ENCODE results near the gene TMEM119. TPM values are rescaled to one million over a fixed set of nuclear protein-coding genes. Genes with fewer than 3 reads are reported as not detected.
A peak's percentile ranks its signal among the peaks of the same experiment; 100 is the strongest.
"Not testable (repeated sequence)": the region's sequence is repeated elsewhere in the genome, so short reads cannot be mapped to it uniquely, and the experiment has no call there.

The TMEM119 gene
- total RNA-seq, 2 experiments from 2014 or later: 0.16 to 0.20 TPM

DNA sequence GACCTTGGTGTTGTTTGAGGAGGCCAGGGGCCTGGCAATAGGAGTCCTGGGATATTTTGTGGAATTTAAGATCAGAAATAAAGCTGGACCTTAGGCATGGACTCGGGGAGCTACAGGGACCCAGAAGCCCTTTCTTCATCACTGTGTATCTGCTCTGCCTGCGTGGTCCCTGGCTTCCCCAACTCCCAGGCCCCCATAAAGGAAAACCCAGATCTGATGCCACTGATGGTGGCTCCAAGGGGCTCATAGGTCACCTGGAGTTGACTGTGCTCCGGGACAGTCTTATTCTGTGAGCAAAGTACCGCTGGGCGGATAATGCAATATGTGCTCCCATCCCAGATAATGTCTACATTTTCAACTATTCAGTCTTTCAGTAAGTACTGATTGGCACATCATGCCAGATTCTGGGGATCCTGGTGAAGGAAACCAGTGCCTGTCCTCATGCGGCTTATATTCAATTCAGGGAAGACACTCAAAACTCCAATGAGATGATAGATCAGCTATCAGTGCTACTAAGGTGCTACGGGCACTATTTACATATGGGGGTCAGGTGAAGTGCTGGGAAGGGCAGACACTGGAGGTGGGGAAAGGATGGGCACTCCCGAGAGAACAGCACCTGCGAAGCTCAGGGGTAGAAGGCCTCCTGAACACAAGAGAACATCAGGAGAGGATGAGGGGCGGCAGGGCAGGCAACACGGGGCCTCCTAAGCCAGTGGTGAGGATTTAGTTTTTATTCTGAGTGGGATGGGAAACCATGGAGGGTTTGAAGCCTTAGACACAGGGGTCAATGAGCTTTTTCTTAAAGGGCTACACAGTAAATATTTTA is 41.3 kb upstream of the TMEM119 start:
- Mint-ChIP-seq H3K36me3 (peaks cover 3% of the 10 kb centered on the region), H3K27me3 (no peaks in the 10 kb centered on the region), H3K4me3 (no peak overlapping the region), H3K4me1 (peaks cover 39% of the 10 kb centered on the region), H3K9me3 (ENCODE audit: low read depth) (no peaks in the 10 kb centered on the region), H3K27ac (no peak overlapping the region)
- DNase-seq: no peak
- ATAC-seq: no peak
- CTCF ChIA-PET: interaction anchor here (0.9 to 3.1 kb wide), 7 partner anchors 11 to 164 kb away, joined by 3 to 17 read pairs (median 3); no protein-coding TSS in a partner anchor

DNA sequence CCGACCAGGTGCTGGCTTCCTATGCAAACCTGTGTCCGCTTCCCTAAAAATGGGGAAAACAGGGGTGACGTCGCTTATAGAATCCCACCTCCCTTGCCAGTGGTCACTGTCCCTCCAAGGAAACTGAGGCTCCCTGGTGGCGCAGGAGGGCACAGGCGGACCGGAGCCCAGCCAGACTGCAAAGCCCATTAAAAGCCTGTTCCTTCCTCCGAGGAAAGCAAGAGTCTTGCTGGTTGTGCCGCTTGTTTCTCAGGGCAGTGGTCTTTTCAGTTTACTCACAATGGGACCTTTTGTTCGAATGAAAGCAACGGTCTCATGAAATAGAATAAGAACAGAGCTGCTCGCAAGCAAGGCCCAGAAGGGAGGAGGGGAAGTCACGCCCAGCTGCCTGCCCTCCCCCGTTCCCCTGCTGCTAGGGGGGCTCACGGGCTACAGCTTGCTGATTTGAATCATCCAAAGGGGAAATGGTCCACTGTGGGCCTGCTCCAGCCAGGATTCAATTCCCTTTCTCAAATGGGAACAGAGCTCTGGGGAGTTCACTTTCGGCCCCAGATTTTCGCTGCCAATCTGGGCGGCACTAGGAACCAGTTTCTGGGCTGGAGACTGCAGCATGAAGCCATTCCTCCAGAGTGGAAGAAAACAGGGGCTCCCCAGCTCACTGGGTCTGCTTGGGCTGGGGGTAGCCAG is 40.4 kb upstream of the TMEM119 start:
- no peaks in the 10 kb centered on the region for H3K9me3 Mint-ChIP-seq (ENCODE audit: low read depth)
- H3K27ac Mint-ChIP-seq: no peak overlapping the region
- H3K36me3 Mint-ChIP-seq: peaks cover 5% of the 10 kb centered on the region
- DNase-seq (no peak), ATAC-seq (no peak)
- H3K4me1 Mint-ChIP-seq: peaks cover 44% of the 10 kb centered on the region
- H3K4me3 Mint-ChIP-seq: no peak overlapping the region
- H3K27me3 Mint-ChIP-seq: no peaks in the 10 kb centered on the region
- CTCF ChIA-PET: interaction anchor here (0.9 to 5.9 kb wide), 4 partner anchors 21 to 312 kb away, joined by 3 to 37 read pairs (median 4); no protein-coding TSS in a partner anchor

DNA sequence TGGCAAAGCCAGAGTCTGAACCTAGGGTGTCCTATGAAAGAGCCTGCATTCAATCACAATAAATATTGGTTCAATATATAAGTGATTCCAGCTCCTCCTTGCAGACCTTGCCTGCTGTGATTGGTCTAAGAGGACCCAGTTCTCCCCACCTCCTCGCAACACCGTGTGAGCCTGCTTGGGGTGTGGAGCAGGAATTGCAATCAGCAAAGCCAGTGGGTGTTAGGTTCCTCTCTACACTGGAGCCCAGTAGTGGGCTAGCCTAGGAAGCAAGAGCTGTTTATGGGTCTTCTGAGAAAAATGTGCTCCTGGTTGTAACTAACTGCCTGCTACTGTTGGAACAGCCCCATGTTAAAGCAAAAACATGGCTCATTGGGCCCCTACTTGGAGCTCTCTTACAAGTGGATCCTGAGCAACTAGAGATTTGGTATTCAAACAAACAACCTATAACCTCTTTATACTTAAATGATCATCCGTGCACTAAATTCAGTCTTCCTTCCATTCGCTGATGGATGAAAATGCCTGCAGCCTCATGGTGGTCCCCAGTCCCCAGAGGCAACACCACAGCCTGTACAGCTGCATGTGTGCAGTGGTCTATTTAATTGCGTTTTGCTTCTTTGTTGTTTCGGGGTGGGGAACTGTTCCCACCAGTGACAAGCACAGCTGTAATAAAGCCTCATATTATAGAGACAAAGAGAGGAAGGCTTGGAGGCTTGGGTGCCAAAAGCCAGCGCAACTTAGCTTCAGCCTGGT is 39.5 kb upstream of the TMEM119 start:
- Mint-ChIP-seq H3K4me1 (peaks cover 44% of the 10 kb centered on the region), H3K9me3 (ENCODE audit: low read depth) (no peaks in the 10 kb centered on the region), H3K27ac (peak overlapping the region; percentile 36), H3K36me3 (peaks cover 13% of the 10 kb centered on the region), H3K27me3 (no peaks in the 10 kb centered on the region), H3K4me3 (no peak overlapping the region)
- DNase-seq (no peak), ATAC-seq (no peak)
- CTCF ChIA-PET: interaction anchor here (0.8 to 5.9 kb wide), 8 partner anchors 20 to 313 kb away, joined by 3 to 37 read pairs (median 3); partner anchors contain the start of gene ISCU

DNA sequence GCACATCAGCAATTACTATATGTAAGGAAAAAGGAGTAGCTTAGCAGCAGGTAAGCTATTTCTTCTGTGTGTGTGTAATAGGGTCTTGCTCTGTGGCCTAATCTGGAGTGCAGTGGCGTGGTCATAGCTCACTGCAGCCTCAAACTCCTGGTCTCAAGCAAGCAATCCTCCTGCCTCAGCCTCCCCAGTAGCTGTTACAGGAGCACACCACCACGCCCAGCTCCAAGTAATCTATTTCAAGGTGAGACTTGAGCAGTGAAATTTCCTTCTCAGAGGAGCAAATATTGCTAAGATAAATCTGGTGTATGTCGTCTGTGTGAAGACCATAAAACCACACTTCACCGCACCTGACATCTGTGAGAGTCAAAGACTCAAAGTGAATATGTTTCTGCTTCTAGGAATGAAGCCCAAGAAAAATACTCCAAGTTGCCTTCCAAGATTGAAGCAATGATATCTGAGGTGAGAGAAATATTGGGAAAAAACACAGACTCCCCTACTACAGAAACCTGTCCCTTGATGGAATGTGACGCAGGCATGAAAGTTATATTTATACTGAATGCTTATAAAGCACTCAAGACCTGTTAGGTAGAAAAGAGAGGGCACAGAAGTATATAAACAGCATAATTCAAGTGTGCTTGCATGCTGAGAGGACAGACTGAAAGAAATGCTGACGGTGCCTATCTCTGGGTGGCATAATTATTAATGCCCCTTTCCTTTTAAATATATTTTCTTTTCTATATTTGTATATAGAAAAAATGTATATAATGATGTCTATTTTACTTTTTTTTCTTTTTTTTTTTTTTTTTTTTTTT is 38.3 kb upstream of the TMEM119 start:
- ATAC-seq (no peak), DNase-seq (no peak)
- peaks cover 23% of the 10 kb centered on the region for H3K36me3 Mint-ChIP-seq
- H3K27me3 Mint-ChIP-seq: no peaks in the 10 kb centered on the region
- CTCF ChIA-PET: interaction anchor here (0.6 to 10.4 kb wide), 16 partner anchors 10 to 463 kb away, joined by 3 to 166 read pairs (median 5); partner anchors contain the start of genes CORO1C, ISCU and SSH1
- H3K9me3 Mint-ChIP-seq (ENCODE audit: low read depth): no peaks in the 10 kb centered on the region
- H3K27ac Mint-ChIP-seq: peak overlapping the region; percentile 100
- peaks cover 48% of the 10 kb centered on the region for H3K4me1 Mint-ChIP-seq
- H3K4me3 Mint-ChIP-seq: peak overlapping the region; percentile 100

DNA sequence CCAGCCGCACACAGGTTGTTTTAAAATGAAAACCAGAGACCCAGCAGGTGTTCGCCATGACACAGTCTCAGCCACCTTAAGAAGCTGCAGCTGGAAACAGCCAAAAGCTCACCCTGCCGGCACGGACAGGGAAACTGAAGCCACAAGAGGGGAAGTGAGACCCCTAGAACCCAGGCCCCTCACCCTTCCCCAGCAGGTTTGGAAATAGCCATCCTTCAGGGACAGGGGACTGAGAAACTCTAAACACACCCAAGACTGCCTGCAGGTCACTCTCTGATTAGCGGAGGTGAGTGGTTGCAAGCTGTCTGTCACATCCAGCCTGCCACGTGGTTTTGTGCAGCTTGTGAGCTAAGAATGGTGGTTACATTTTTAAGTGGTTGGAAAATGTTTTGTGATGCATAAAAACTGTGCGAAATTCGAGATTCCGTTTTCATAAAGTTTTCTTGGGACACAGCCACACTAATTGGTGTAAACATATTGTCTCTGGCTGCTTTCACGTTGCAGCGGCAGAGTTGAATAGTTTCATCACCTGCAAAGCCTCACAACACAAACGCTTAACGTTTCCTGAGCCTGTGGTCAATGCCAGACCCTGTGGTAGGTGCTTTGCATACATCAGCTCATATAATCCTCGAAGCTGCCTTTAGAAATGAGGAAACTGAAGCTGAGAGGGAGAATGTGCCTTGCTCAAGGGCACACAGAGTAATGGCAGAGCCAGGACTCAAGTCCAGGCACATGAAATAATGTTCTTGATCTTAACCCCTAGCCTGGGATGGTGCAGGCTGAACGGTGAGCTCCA is 37.5 kb upstream of the TMEM119 start:
- peak overlapping the region; percentile 100 for H3K4me3 Mint-ChIP-seq
- H3K36me3 Mint-ChIP-seq: peaks cover 28% of the 10 kb centered on the region
- peak overlapping the region; percentile 100 for H3K27ac Mint-ChIP-seq
- H3K4me1 Mint-ChIP-seq: peaks cover 51% of the 10 kb centered on the region
- CTCF ChIA-PET: interaction anchor here (0.6 to 10.4 kb wide), 17 partner anchors 9 to 464 kb away, joined by 3 to 166 read pairs (median 5); partner anchors contain the start of genes CORO1C, ISCU and SSH1
- no peaks in the 10 kb centered on the region for H3K27me3 Mint-ChIP-seq
- no peaks in the 10 kb centered on the region for H3K9me3 Mint-ChIP-seq (ENCODE audit: low read depth)
- DNase-seq: peak; percentile 87
- peak; percentile 37 for ATAC-seq

DNA sequence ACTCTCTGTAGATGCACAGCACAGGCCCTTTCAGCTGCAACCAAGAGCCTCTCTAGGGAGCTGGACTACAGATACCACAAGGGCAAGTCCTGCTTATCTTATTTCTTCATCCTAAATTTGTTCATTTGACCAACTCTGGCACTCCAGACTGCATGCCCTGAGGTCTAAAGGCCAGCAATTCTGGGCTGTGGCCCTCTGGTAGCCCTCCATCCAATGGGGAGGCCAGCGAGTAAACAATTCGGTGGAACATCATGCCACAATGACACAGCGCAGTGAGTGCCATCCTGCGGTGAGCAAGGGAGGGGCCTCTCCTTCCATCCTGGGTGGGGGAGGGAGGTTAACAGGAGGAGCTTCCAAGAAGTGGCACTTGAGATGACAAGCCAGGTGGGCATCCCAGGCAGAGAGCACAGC is 36.5 kb upstream of the TMEM119 start:
- DNase-seq (peak; percentile 85), ATAC-seq (peak; percentile 14)
- peaks cover 59% of the 10 kb centered on the region for H3K4me1 Mint-ChIP-seq
- CTCF ChIA-PET: interaction anchor here (0.9 to 10.4 kb wide), 12 partner anchors 12 to 223 kb away, joined by 3 to 166 read pairs (median 8); partner anchors contain the start of genes ISCU and SSH1
- H3K27ac Mint-ChIP-seq: peak overlapping the region; percentile 100
- H3K36me3 Mint-ChIP-seq: peaks cover 36% of the 10 kb centered on the region
- H3K27me3 Mint-ChIP-seq: no peaks in the 10 kb centered on the region
- no peaks in the 10 kb centered on the region for H3K9me3 Mint-ChIP-seq (ENCODE audit: low read depth)
- H3K4me3 Mint-ChIP-seq: peak overlapping the region; percentile 100

DNA sequence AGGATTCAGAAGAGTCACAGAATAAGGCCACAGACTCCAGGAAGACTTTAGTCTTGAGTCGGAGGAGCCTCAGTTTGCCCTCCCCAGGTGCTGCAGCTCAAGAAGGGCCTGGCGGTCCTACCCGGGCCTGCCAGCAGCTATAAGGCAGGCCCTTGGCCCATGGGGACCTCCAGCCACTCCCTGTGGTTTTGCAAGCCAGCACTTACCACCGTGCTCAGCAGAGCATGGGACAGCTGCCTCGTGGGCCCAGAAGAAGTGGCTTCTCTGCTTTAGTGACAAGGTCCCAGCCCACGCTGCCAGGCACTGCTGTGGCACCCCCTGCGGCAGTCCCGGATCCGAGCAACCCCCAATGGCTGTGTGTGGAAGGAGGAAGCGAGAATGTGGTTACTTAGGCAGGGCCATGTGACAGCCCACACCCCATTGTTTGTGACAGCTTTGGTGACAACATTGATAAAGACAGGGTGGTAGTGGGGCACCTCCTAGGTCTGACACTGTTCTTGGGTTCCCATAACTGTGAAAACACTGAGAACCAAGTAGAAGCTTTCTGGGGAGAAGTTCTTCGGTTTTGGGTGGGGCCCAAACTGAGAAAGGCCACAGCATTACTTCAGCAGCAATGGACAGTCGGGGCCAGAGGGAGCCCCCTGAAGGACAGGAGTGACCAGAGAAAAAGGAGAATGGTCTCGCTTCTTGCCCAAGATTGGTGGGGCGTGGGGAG is 35.8 kb upstream of the TMEM119 start, which contains the start of gene SELPLG:
Gene SELPLG, minus strand, starts transcription at position 361 of the 715 bp plus-strand sequence. CDS start 9,587 bp downstream, outside the sequence.
- DNase-seq (peak; percentile 95), ATAC-seq (peak; percentile 53)
- peaks cover 59% of the 10 kb centered on the region for H3K4me1 Mint-ChIP-seq
- H3K27me3 Mint-ChIP-seq: no peaks in the 10 kb centered on the region
- H3K36me3 Mint-ChIP-seq: peaks cover 40% of the 10 kb centered on the region
- H3K4me3 Mint-ChIP-seq: peak within 1 kb of the TSS; percentile 100
- CTCF ChIA-PET: interaction anchor here (0.6 to 10.4 kb wide), 12 partner anchors 11 to 223 kb away, joined by 3 to 166 read pairs (median 8); partner anchors contain the start of genes ISCU and SSH1
- H3K27ac Mint-ChIP-seq: peak within 1 kb of the TSS; percentile 100
- H3K9me3 Mint-ChIP-seq (ENCODE audit: low read depth): no peaks in the 10 kb centered on the region

DNA sequence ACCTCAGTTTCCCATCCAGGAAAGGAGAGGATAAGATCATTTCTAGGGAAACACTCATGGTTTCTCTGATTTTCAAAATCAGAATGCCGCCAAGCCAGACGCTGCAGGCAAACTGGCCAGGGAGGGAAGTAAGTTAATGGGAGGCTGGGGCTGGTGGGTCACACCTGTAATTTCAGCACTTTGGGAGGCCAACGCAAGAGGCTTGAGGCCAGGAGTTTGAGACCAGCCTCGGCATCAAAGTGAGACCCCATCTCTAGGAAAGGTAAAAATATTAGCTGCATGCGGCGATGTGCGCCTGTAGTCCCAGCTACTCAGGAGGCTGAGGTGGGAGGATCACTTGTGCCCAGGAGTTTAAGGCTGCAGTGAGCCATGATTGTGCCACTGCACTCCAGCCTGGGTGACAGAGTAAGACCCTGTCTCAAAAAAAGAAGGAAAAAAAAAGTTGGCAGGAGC is 35.2 kb upstream of the TMEM119 start:
- no peaks in the 10 kb centered on the region for H3K27me3 Mint-ChIP-seq
- peak overlapping the region; percentile 100 for H3K4me3 Mint-ChIP-seq
- peaks cover 46% of the 10 kb centered on the region for H3K36me3 Mint-ChIP-seq
- H3K27ac Mint-ChIP-seq: peak overlapping the region; percentile 100
- H3K4me1 Mint-ChIP-seq: peaks cover 63% of the 10 kb centered on the region
- CTCF ChIA-PET: interaction anchor here (0.6 to 10.4 kb wide), 11 partner anchors 10 to 198 kb away, joined by 3 to 166 read pairs (median 12); partner anchors contain the start of gene ISCU
- H3K9me3 Mint-ChIP-seq (ENCODE audit: low read depth): no peaks in the 10 kb centered on the region
- no peak for DNase-seq
- ATAC-seq: no peak

DNA sequence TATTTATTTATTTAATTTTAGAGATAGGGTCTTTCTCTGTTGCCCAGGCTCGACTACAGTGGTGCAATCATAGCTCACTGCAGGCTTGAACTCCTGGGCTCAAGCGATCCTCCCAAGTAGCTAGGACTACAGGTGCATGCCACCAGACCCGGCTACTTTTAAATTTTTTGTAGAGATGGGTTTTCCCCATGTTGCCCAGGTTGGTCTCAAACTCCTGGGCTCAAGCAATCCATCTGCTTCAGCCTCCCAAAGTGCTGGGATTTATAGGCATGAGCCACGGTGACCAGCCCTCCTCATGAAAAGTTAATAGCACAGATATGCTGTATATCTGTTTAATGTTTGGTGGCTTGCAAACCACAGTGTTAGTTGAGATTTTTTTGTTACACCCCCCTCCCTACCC is 33.4 kb upstream of the TMEM119 start:
- not testable (repeated sequence) for DNase-seq; H3K9me3 Mint-ChIP-seq (ENCODE audit: low read depth); H3K27me3 Mint-ChIP-seq; ATAC-seq
- peak overlapping the region; percentile 100 for H3K4me3 Mint-ChIP-seq
- H3K4me1 Mint-ChIP-seq: peaks cover 63% of the 10 kb centered on the region
- H3K36me3 Mint-ChIP-seq: peaks cover 52% of the 10 kb centered on the region
- CTCF ChIA-PET: interaction anchor here (1.2 to 10.4 kb wide), 7 partner anchors 9 to 172 kb away, joined by 3 to 166 read pairs (median 16); partner anchors contain the start of gene ISCU
- H3K27ac Mint-ChIP-seq: peak overlapping the region; percentile 100

DNA sequence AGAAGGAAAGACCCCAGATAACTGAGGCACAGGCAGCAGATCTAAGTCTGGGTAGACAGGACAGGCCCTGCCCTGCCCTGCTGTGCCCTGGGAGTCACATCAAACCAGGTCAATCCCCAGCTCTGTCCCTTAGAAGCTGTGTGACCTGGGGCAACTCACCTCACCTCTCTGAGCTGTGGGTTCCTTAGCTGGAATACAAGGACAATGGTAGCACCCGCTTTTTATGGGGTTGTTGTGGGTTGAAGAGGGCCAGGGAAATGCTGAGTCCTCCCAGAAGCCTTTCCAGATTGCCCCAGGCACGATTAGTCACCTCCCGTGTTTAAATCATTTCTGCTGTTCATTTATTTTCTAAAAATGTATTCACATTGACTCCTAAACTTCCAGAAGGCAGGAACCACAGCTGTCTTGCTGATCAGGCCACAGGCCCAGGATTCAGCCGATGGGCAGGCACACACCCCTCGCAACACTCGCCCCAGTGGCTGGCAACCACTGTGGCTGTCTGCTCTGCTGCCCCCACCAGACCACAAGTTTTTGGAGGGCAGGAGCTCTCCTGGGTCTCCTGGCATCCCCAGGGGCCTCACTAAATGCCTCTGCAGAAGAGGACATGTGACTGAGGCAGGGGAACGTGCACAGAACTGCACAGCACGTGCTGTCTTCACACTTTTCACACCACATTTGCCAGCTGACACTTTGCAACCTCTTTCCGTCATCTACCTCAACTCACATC is 32.8 kb upstream of the TMEM119 start:
- Mint-ChIP-seq H3K4me3 (peak overlapping the region; percentile 100), H3K27me3 (no peaks in the 10 kb centered on the region), H3K4me1 (peaks cover 59% of the 10 kb centered on the region), H3K9me3 (ENCODE audit: low read depth) (no peaks in the 10 kb centered on the region), H3K27ac (peak overlapping the region; percentile 100), H3K36me3 (peaks cover 55% of the 10 kb centered on the region)
- CTCF ChIA-PET: interaction anchor here (1.5 to 10.4 kb wide), 5 partner anchors 8 to 173 kb away, joined by 3 to 166 read pairs (median 16); no protein-coding TSS in a partner anchor
- DNase-seq (peak; percentile 55), ATAC-seq (no peak)

All from activated CD8-positive, alpha-beta memory T cell treated with anti-CD3 and anti-CD28 coated beads, Interleukin-2, amount 10 ng/mL, durations not matched to agents 7 days and 5 days (primary cell).